Mesenchymal stem cell (in vitro differentiated cells and primary cell): Measurements from ENCODE around the gene SRC.
"Not testable (repeated sequence)": the region's sequence is repeated elsewhere in the genome, so short reads cannot be mapped to it uniquely, and the experiment has no call there.

Source experiments
- DNase-seq: peaks from one replicate; pipeline ENCODE4 v3.0.0-alpha.2; 2013
- H2AFZ ChIP-seq: one replicate; pipeline ENCODE4 v1.6.1; 2013; ENCODE audit warnings: low read depth, mild to moderate bottlenecking, control low read depth, inconsistent platforms, low read length, moderate library complexity
- H2AK5ac ChIP-seq: 2 replicates; pipeline ENCODE4 v1.6.1; 2013; ENCODE audit warnings: low read length, moderate library complexity, mild to moderate bottlenecking, inconsistent platforms; ENCODE audit not compliant: severe bottlenecking
- H2BK120ac ChIP-seq: one replicate; pipeline ENCODE4 v1.6.1; 2013; ENCODE audit warnings: low read depth, mild to moderate bottlenecking, inconsistent platforms, low read length, moderate library complexity
- H2BK12ac ChIP-seq, 2 experiments: one replicate each; pipeline ENCODE4 v1.6.1; 2013; ENCODE audit warnings: inconsistent platforms in 2 of 2, low read length in 2 of 2, mild to moderate bottlenecking in 2 of 2, moderate library complexity in 2 of 2, control low read depth in 1 of 2
- H2BK15ac ChIP-seq: one replicate; pipeline ENCODE4 v1.6.1; 2013; ENCODE audit warnings: mild to moderate bottlenecking, low read depth, inconsistent platforms; ENCODE audit not compliant: poor library complexity, severe bottlenecking
- H2BK5ac ChIP-seq: 2 replicates; pipeline ENCODE4 v1.6.1; 2013; ENCODE audit warnings: low read depth, mild to moderate bottlenecking, low read length, control low read depth, inconsistent platforms; ENCODE audit not compliant: poor library complexity, severe bottlenecking
- H3K14ac ChIP-seq, 2 experiments: one replicate each; pipeline ENCODE4 v1.6.1; 2013; ENCODE audit warnings: inconsistent platforms in 2 of 2, low read length in 2 of 2, control low read depth in 1 of 2, mild to moderate bottlenecking in 1 of 2, moderate library complexity in 1 of 2
- H3K18ac ChIP-seq, 2 experiments: one replicate each; pipeline ENCODE4 v1.6.1; 2013; ENCODE audit warnings: inconsistent platforms in 2 of 2, low read length in 2 of 2, control low read depth in 1 of 2, low read depth in 1 of 2, mild to moderate bottlenecking in 1 of 2
- H3K23ac ChIP-seq, 2 experiments: one replicate each; pipeline ENCODE4 v1.6.1; 2013; ENCODE audit warnings: inconsistent platforms in 2 of 2, low read length in 2 of 2, mild to moderate bottlenecking in 2 of 2, moderate library complexity in 2 of 2, control low read depth in 1 of 2
- H3K27ac ChIP-seq: 2 replicates; pipeline ENCODE4 v1.5.1; 2013; ENCODE audit warnings: mild to moderate bottlenecking, moderate library complexity, low read length, control low read depth, inconsistent platforms; ENCODE audit not compliant: poor library complexity, severe bottlenecking
- H3K27me3 ChIP-seq, 2 experiments: 2 replicates each; pipeline versions ENCODE4 v1.6.1 to v1.7.0; 2013; ENCODE audit warnings: low read length in 2 of 2, mild to moderate bottlenecking in 2 of 2, moderate library complexity in 2 of 2, control low read depth in 1 of 2, inconsistent platforms in 1 of 2; ENCODE audit not compliant: control insufficient read depth in 1 of 2, insufficient read depth in 1 of 2
- H3K36me3 ChIP-seq, 2 experiments: 2 replicates each; pipeline versions ENCODE4 v1.6.1 to v1.7.0; 2013; ENCODE audit warnings: low read length in 2 of 2, control low read depth in 1 of 2, inconsistent platforms in 1 of 2, low read depth in 1 of 2, mild to moderate bottlenecking in 1 of 2; ENCODE audit not compliant: insufficient read depth in 2 of 2, control insufficient read depth in 1 of 2
- H3K4ac ChIP-seq, 2 experiments: one replicate each; pipeline ENCODE4 v1.6.1; 2013; ENCODE audit warnings: inconsistent platforms in 2 of 2, low read length in 2 of 2, mild to moderate bottlenecking in 2 of 2, moderate library complexity in 2 of 2, control low read depth in 1 of 2, low read depth in 1 of 2
- H3K4me1 ChIP-seq: 2 replicates; pipeline ENCODE4 v1.6.1; 2013; ENCODE audit warnings: low read depth, low read length, control low read depth; ENCODE audit not compliant: control insufficient read depth, insufficient read depth
- H3K4me2 ChIP-seq: 2 replicates; pipeline ENCODE4 v1.6.1; 2013; ENCODE audit warnings: low read length, mild to moderate bottlenecking, inconsistent platforms; ENCODE audit not compliant: poor library complexity, severe bottlenecking
- H3K4me3 ChIP-seq, 2 experiments: 2 replicates each; pipeline versions ENCODE4 v1.5.1 to v1.7.0; 2013; ENCODE audit warnings: low read length in 2 of 2, mild to moderate bottlenecking in 2 of 2, control low read depth in 1 of 2, low read depth in 1 of 2; ENCODE audit not compliant: insufficient read depth in 1 of 2
- H3K79me1 ChIP-seq: replicated peaks from 2 replicates; pipeline ENCODE4 v1.6.1; 2013; ENCODE audit warnings: mild to moderate bottlenecking, control low read depth, low read length, inconsistent platforms; ENCODE audit not compliant: poor library complexity, severe bottlenecking
- H3K9ac ChIP-seq: 2 replicates; pipeline ENCODE4 v1.7.0; 2013; ENCODE audit warnings: mild to moderate bottlenecking, low read length, moderate library complexity
- H3K9me3 ChIP-seq: 2 replicates; pipeline ENCODE4 v1.7.0; 2013; ENCODE audit warnings: mild to moderate bottlenecking, low read length; ENCODE audit not compliant: control insufficient read depth
- H4K8ac ChIP-seq: one replicate; pipeline ENCODE4 v1.6.1; 2013; ENCODE audit warnings: inconsistent platforms, mild to moderate bottlenecking, low read length, moderate library complexity
- H4K91ac ChIP-seq: one replicate; pipeline ENCODE4 v1.6.1; 2013; ENCODE audit warnings: mild to moderate bottlenecking, low read length, inconsistent platforms
- WGBS: methylation state at CpG from one replicate; pipeline ENCODE4 v1.1.7; 2013; ENCODE audit warnings: mixed read lengths; 5-methylcytosine and 5-hydroxymethylcytosine counted together

Gene SRC

GRCh38 chr20:37369846-37370245, 23.9 kb downstream of the SRC start:
- no peak overlapping the region for H3K4me2 ChIP-seq
- WGBS = 98% methylated on average over 7 of the region's 8 CpGs
- H4K8ac ChIP-seq = no peak overlapping the region
- no peak overlapping the region for H3K18ac ChIP-seq
- H3K27ac ChIP-seq = no peak overlapping the region
- no peak overlapping the region for H3K4me3 ChIP-seq
- no peak overlapping the region for H2BK120ac ChIP-seq
- peaks cover 16% of the 10 kb centered on the region for H3K79me1 ChIP-seq
- no peak for DNase-seq
- H3K4ac ChIP-seq = no peak overlapping the region
- H2AK5ac ChIP-seq = no peak overlapping the region
- no peaks in the 10 kb centered on the region for H3K9me3 ChIP-seq
- H3K27me3 ChIP-seq = no peaks in the 10 kb centered on the region
- no peak overlapping the region for H4K91ac ChIP-seq
- H2BK5ac ChIP-seq = no peak overlapping the region
- H3K14ac ChIP-seq = no peak overlapping the region
- no peak overlapping the region for H3K23ac ChIP-seq
- peaks cover 4 to 40% of the 10 kb centered on the region in 2 experiments for H3K36me3 ChIP-seq
- no peak overlapping the region for H2AFZ ChIP-seq
- no peak overlapping the region for H2BK15ac ChIP-seq
- peaks cover 2% of the 10 kb centered on the region for H3K4me1 ChIP-seq
- H3K9ac ChIP-seq = no peak overlapping the region
- H2BK12ac ChIP-seq = no peak overlapping the region

- Histone ChIP-seq H3K36me3 (peaks cover 14 to 34% of the 10 kb centered on the region in 2 experiments), H3K79me1 (peaks cover 19% of the 10 kb centered on the region)
- not testable (repeated sequence) for H3K4ac ChIP-seq, H2AK5ac ChIP-seq, H2BK120ac ChIP-seq, H3K4me1 ChIP-seq, H4K91ac ChIP-seq, H2BK5ac ChIP-seq, H3K27ac ChIP-seq, H2BK15ac ChIP-seq, H3K9ac ChIP-seq, H3K9me3 ChIP-seq, DNase-seq, H2BK12ac ChIP-seq, H3K4me3 ChIP-seq, H3K18ac ChIP-seq, H2AFZ ChIP-seq, H3K23ac ChIP-seq, H3K4me2 ChIP-seq, H3K27me3 ChIP-seq, H3K14ac ChIP-seq, H4K8ac ChIP-seq
- WGBS = 96% methylated on average over 5 of the region's 9 CpGs
Measured at GRCh38 chr20:37371845-37372244, 25.9 kb downstream of the SRC start.

- Histone ChIP-seq H2BK120ac (no peak overlapping the region), H3K4me1 (peaks cover 5% of the 10 kb centered on the region), H2BK15ac (no peak overlapping the region), H3K27ac (no peak overlapping the region), H3K79me1 (peaks cover 23% of the 10 kb centered on the region), H3K14ac (no peak overlapping the region), H2AK5ac (no peak overlapping the region), H4K8ac (no peak overlapping the region), H4K91ac (no peak overlapping the region), H3K4me3 (no peak overlapping the region), H2BK5ac (no peak overlapping the region), H3K9ac (no peak overlapping the region), H3K23ac (no peak overlapping the region), H2BK12ac (no peak overlapping the region), H3K36me3 (peaks cover 17 to 34% of the 10 kb centered on the region in 2 experiments), H3K18ac (no peak overlapping the region), H3K27me3 (no peaks in the 10 kb centered on the region), H3K9me3 (no peaks in the 10 kb centered on the region), H3K4me2 (no peak overlapping the region), H3K4ac (no peak overlapping the region), H2AFZ (no peak overlapping the region)
- WGBS = 88% methylated on average over 1 of the region's 3 CpGs
- DNase-seq = no peak
Measured at GRCh38 chr20:37372441-37372840, 26.5 kb downstream of the SRC start.

- Histone ChIP-seq H4K91ac (no peak overlapping the region), H4K8ac (no peak overlapping the region), H3K4ac (no peak overlapping the region), H3K4me1 (peaks cover 5% of the 10 kb centered on the region), H3K79me1 (peaks cover 22% of the 10 kb centered on the region), H3K4me2 (no peak overlapping the region), H2BK15ac (no peak overlapping the region), H3K23ac (no peak overlapping the region), H3K18ac (no peak overlapping the region), H2BK5ac (no peak overlapping the region), H3K27me3 (no peaks in the 10 kb centered on the region), H2AK5ac (no peak overlapping the region), H2BK12ac (no peak overlapping the region), H3K9ac (no peak overlapping the region), H2AFZ (no peak overlapping the region), H3K9me3 (no peaks in the 10 kb centered on the region), H2BK120ac (no peak overlapping the region), H3K4me3 (no peak overlapping the region), H3K14ac (no peak overlapping the region), H3K27ac (no peak overlapping the region), H3K36me3 (peaks cover 18 to 32% of the 10 kb centered on the region in 2 experiments)
- 30% methylated on average over 4 of the region's 10 CpGs for WGBS
- no peak for DNase-seq
Measured at GRCh38 chr20:37373020-37373598, 27.2 kb downstream of the SRC start.
